Stimulated activated CD8-positive, alpha-beta memory T cell treated with anti-CD3 and anti-CD28 coated beads, Interleukin-15, amount 100 ng/mL, for 1 hour (primary cell): ENCODE measurements around the gene PSMD12.

Experiments used
- DNase-seq: peaks from one replicate; pipeline ENCODE4 v3.0.0-alpha.2; 2020; ENCODE audit warnings: low read depth

Gene PSMD12

GRCh38 chr17:67386965-67387551 is 20.7 kb upstream of the PSMD12 start:
- no peak for DNase-seq

GRCh38 chr17:67385122-67385988 is 19.0 kb upstream of the PSMD12 start:
- DNase-seq = no peak

GRCh38 chr17:67381929-67382257 is 15.5 kb upstream of the PSMD12 start:
- DNase-seq = no peak

GRCh38 chr17:67379251-67379630 is 12.9 kb upstream of the PSMD12 start:
- no peak for DNase-seq

- DNase-seq = peak; percentile 49
Measured at GRCh38 chr17:67378454-67379250, 12.3 kb upstream of the PSMD12 start.

DNA sequence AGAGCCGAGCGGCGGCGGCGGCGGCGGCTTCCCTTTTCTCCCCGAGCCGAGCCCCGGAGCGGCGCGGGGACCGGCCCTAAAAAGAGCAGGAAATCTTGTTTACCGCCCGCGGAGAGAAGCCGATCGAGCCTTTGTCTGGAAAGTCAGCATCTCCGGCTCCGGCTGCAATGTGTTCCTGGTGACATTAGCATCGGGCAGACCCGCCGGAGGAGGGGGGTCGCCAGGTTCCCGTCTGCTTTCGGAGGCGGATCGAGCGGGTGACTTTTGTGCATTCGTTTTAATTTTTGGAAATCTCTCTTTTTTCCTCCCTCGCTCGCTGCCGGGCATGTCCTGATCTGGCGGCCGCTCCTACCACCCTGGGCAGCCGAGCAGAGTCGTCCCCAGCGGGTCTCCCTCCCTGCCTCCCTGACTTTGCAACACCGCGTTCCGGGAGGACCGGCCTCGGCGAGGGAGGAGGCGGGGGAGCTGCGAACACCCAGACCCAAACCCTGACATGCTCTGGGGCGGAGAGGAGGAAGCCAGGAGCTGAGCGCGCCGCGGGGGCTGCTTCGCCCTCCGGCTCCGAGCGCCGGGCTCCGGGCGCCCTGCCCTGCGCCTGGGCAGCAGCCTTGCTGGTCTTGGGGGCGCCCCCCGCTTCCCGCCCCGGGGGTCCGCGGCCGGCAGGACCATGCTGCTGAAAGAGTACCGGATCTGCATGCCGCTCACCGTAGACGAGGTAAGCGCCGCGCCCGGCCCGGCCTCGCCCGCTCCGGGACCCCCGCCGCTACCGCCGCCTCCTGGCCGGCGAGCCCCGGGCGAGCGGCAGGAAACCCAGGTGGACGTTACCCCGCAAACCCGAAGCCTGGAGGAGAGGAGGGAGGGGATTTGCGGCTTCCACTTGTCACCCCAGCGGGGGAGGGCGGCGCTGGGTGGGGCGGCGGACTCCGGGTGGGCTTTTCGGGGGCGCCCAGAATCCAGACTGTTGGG is 11.4 kb upstream of the PSMD12 start:
- DNase-seq = no peak

- peak; percentile 66 for DNase-seq
Measured at GRCh38 chr17:67376737-67377487, 10.5 kb upstream of the PSMD12 start, which contains the start of gene PITPNC1. Gene PITPNC1 (plus strand): TSS chr17:67377281.

DNA sequence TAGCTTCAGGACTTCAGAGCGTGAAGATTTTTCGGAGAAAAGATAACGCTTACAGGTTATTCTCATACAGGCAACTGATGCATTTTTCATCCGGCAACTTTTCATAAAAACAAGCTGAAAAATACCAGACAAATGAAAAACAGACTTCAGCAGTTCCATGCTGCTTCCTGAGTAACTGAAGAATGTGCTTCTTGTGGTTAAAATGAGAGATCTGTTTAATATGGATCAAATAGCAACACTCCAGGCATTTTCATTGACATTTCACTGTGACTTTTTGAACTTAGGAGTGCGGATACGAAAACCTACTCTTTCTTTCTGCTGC is 10.0 kb upstream of the PSMD12 start:
- no peak for DNase-seq

GRCh38 chr17:67375716-67376115 is 9.3 kb upstream of the PSMD12 start:
- no peak for DNase-seq

DNA sequence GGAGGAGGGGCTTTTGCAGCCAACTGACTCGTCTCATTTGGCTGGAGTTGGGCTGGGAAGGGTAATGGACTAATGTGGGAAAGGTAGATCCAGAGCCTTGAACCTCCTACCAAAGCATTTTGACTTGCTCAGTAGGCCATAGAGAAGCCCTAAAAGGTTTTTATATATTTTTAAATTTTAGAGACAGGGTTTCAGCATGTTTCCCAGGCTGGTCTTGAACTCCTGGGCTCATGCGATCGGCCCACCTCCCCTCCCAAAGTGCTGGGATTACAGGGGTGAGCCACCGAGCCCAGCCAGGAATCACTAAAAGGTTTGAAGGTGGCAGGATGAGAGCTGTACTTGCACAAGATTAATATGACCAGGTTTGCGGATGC is 8.7 kb upstream of the PSMD12 start:
- no peak for DNase-seq

DNA sequence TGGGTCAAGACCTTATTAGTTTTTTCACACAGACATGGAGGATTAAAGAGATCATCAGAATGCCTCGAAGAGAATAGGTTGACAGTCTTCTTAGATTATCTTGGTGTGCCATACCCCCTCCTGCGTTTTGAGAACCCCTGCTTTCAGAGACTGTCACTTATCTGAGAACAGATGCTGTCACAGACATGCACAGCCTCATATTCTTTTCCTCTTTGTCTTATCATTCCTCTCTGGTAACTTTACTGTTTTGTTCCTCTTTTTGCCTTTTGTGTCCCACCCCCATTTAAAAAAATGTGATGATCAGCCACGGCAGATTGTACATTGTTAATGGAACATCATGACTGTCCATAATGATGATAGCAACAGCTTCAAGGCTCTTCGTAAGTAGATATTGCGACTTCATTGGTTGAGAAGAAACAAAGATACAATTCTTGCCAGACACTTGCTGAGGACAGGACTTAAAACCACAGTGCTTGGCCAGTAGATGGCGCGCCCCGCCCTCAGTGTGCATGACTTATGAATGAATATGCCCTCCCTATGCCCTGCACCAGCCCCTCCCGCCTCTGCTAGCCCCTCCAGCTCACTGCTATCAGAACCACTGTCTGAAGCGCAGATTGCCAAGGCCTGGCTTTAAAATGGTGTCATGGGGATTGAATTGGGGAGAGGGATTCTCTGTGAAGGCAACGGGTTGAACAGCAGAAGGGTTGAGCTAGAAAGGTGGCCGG is 8.1 kb upstream of the PSMD12 start:
- peak; percentile 84 for DNase-seq

DNA sequence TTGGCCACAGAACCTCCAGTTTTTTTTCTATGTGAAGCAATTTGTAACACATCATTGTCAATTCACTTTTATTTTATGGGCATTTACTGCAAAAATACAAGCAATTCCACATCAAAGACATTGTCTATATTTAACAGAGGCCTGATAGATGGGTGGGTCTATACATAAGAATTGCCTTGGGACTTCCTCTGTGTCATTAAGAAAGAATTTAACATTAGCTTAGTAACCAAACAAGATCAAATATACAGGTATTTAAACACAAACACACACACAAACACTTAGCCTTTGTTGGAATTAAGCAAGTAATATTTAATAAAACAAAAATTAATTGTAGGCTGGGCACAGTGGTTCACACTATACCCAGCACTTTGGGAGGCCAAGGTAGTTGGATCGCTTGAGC is 6.4 kb upstream of the PSMD12 start:
- DNase-seq = no peak

GRCh38 chr17:67369676-67370075 is 3.3 kb upstream of the PSMD12 start:
- DNase-seq = no peak

DNA sequence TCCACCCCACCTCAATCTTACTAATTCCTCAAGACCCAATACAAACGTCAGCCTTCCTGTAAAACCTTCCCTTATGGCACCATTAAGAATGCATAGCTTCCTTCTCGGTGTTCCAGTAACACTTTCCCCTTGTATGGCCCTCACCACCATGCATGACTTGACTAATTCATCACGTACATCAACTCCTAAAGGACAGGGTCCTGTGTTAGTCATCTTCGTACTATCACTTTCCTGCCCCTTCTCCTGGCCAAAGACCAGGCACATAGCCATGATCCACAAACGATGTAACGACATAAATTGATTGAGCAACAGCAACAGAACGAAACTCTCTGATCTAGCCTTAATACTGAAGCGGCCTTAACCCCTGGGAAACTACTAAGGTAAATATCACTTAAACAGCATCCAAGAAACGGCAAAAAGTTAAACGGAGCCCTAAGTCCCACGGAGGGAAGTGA is 612 bp downstream of the PSMD12 start:
- no peak for DNase-seq

GRCh38 chr17:67364847-67365737 is 1.3 kb downstream of the PSMD12 start:
- no peak for DNase-seq

DNA sequence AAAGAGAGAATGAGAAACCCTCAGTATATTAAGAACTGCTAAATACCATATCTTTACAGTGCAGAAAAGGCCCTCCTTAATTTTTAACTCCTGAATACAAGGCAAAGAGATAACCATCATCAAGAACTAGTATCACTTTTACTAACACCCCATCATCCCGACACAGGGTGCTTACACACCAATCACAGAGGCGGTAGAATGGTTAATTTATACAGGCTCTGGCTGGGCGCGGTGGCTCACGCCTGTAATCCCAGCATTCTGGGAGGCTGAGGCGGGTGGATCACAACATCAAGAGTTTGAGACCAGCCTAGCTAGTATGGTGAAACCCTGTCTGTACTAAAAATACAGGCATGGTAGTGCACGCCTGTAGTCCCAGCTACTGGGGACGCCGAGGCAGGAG is 4.2 kb downstream of the PSMD12 start:
- DNase-seq = no peak

GRCh38 chr17:67360880-67361279 is 5.5 kb downstream of the PSMD12 start:
- DNase-seq = no peak

- DNase-seq = no peak
Measured at GRCh38 chr17:67359960-67360791, 6.2 kb downstream of the PSMD12 start.

DNA sequence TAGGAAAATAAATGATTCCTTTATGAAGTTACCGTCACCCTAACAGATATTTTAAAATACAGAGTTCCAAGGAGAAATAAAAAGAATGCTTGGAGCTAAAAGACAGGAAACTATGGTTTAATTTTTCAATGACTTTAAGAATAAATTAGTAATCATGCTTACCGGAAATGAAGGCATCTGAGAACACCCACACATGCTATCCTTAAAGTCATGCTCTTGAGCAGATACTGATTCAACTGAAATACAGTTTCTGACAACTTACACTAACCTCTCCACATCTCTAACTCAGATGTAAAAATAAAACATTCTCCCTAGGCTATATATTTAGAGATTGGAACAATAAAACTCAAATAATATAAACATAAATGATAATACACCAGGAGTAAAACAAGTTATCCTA is 7.8 kb downstream of the PSMD12 start:
- DNase-seq = no peak
